GM18507 (cell line): ENCODE data around the gene PLB1.

ENCODE experiments used
- DNase-seq: peaks from one replicate; pipeline ENCODE4 v3.0.0; 2011; ENCODE audit warnings: low read depth; ENCODE audit not compliant: insufficient read length; ENCODE audit errors: extremely low spot score
- FAIRE-seq: peaks from 2 replicates; lab custom pipeline; 2011; peaks lifted over from hg19 to GRCh38; lab: Jason Lieb, UNC

PLB1 gene

GRCh38 chr2:28619213-28620196 is 123.6 kb downstream of the PLB1 start:
- no peak for DNase-seq
- no peak for FAIRE-seq

- DNase-seq (no peak), FAIRE-seq (no peak)
Observed at GRCh38 chr2:28620291-28620793, 124.5 kb downstream of the PLB1 start.

DNA sequence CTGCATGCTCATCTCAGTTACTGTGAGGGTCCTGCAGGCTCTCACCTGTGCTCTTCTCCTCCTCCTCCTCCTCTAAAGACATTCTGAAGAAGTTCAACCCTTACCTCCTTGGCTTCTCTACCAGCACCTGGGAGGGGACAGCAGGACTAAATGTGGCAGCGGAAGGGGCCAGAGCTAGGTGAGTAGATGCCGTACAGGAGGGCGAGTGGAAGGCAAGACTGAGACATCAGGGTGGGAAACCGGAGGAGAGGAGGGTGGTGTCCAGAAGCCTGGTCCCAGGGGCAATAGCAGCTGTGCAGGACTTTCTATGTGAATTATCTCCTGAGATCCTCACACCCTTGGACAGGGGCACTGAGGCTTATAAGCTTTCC is 124.9 kb downstream of the PLB1 start:
- no peak for FAIRE-seq
- DNase-seq, result no peak

DNA sequence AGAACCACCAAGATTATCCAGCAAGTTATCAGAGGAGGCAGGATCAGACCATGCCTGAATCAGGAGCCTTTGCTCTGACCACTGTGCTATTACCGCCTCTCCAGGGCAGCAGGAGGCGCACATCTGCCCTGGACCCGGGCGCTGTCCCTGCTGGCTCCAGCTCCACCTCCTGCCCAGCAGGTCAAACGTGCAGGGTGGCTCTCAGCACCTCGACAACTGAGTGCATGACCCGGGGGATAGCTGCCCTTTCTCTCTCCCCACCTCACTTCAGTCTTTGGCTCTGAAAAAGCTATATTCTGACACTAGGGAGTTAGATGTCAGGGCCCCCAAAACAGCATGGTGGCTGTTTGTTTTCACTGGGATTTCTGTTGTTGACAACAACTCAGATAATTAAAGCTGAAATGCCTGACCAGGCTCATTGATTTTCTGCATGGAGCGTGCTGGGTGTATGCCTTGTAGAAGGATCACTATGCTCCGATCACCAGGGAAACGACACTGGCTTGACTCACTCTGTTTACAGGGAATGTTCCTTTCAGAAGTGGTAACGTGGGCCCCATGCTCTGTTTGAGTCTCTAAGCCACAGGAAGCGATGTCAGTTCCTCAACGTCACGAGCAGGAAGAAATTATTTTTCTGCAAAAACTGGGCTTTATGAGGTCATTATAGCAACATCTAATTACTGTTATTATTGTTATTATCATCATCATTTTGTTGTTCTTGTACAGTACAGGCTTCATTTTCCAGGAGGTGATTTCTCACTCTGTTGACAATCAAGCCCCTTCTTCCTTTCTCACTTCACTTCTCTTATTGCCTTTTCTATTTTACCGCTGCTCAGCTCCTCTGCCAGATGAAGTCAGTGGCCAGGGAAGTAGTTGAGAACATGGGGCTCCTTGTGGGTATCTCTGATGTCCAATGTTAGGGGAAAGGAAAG is 125.6 kb downstream of the PLB1 start:
- no peak for DNase-seq
- FAIRE-seq, result peak; percentile 21

DNA sequence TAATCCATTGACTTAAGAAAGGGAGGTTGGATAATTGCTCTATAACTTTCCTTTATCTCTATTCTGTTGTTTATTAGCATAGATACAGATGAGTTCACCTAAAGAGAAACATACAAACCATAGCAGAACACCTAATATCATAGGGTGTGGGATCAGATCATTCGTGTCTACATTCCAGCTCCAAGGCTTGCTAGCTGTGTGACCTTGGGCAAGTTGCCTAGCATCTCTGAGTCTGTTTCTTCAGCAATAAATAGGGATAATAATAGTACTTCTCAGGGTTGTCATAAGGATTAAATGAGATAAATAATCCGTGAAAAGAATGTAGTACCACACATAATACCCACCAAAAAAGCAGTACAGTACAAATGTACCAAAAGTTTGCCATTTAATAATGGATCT is 126.2 kb downstream of the PLB1 start:
- FAIRE-seq, result no peak
- no peak for DNase-seq

DNA sequence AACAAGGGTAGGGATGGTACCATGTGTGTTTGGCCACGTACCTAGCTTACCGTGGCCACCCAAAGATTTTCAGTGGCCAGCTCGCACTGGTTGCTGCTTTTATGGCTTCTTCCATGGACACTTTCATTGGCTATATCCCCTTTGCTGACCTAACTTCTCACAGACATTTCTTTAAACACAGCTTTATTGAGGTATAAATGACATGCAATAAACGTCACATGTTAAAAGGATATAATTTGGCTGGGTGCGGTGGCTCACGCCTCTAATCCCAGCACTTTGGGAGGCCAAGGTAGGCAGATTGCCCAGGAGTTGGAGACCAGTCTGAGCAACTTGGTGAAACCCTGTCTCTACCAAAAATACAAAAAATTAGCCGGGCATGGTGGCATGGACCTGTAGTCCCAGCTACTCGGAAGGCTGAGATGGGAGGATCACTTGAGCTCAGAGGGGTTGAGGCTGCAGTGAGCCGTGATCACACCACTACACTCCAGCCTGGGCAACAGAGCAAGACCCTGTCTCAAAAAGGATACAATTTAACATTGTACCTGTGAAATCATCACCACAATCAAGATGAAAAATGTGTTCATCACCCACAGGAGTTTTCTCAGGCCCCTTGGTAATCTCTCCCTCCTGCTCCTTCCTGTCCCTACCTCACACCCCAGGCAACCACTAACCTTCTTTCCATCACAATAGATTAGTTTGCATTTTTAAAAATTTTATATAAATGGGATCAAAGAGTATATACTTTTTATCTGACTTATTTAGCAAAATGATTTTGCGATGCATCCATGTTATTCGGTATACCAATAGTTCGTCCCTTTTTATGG is 127.9 kb downstream of the PLB1 start:
- FAIRE-seq (no peak), DNase-seq (no peak)

DNA sequence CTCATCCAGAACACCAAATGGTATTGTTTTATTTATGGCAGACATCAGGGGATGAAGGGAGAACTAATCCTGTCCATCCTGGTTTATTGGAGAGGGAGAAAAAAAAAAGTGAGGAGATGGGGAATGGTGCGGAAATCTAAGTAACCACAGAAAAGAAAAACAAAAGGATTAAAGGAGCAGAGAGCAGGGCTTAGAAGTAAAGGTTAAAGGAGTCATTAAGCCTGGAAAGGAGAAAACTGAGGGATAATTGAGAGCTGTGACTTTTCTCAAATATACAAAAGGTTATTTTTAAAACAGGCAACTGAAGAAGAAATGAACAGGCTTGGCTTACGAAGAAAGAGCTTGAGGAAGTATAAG is 128.6 kb downstream of the PLB1 start:
- FAIRE-seq (no peak), DNase-seq (no peak)

DNA sequence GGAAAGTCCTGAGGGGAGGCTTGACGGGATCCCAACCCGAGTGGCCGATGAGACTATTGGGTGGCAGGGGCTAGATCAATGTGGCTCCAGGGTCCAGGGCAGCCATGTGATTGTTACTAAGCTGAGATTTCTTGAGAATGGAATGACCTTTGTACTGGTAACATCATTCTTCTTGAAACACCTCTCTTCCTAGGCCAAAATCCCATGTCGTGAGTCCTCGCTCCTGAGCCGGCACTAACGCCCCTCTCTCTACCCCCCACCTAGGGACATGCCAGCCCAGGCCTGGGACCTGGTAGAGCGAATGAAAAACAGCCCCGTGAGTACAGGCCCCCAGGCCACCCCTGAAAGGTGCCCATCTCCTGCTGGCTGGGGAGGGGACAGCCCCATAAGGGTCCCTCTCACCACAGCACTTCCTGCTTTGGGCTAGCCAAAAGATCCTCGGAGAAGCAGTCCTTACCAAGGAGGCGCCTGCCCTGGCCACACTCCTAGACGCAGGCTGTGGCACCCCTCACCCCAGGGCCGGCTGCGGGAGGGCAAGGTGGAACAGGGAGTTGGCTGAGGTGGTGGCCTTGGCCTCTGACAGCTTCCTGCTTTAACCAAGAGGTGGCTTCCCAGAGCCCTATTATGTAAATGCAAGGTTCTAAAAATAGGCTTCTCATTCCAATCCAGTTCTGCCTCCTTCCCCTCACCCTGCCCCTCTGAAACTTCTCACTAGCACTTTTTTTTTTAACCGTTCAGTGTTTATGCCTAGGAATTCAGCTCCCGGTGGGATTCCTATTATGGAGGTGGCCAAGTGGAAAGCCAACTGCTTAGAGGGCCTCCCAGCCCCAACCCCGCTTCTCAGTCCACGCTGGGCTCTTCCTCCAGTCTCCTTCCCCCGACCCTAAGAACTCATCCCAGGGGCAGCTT is 129.2 kb downstream of the PLB1 start:
- FAIRE-seq, result peak; percentile 21

GRCh38 chr2:28626376-28626775 is 130.5 kb downstream of the PLB1 start:
- DNase-seq, result no peak
- FAIRE-seq, result no peak

More for the DNA sequence above, 129.2 kb downstream of the PLB1 start:
- no peak for DNase-seq

GRCh38 chr2:28626891-28627421 is 131.1 kb downstream of the PLB1 start:
- no peak for DNase-seq
- FAIRE-seq, result no peak

DNA sequence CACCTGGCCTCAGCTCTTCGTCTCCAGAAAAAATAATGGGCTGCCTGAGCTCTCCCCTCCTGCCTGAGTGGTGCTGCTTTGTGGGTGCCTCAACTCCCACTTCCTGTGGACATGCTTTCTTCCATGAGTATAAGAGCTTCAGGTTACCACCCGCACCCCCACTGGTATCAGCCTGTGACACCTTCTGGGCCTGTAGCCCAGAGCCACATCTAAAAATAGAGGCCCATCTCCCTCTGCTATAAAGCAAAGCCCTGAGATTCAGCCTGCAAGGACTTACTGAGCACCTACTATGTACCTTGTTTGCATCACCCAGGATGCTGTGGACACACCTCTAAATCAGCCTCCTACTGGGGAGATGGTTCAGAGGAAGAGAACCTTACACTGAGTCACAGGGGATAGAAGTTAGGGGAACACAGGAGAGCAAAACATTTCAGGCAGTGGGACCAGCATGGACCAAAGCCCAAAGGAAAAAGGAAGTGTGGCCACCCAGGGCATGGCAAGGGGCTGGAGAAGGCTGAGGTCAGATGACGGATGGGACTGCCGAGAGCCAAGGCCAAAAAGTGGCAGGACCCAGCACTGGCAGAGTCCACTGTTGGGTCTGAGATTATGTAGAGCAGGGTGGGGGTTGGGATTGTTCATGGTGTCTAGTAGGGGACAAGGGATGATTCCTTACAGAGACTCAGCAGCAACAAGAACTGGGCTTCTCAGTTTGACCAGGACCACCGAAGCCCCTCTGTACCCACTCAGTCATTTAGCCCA is 132.0 kb downstream of the PLB1 start:
- FAIRE-seq, result no peak

GRCh38 chr2:28628506-28628905 is 132.6 kb downstream of the PLB1 start:
- FAIRE-seq (no peak), DNase-seq (no peak)

More for the DNA sequence above, 132.0 kb downstream of the PLB1 start:
- no peak for DNase-seq

DNA sequence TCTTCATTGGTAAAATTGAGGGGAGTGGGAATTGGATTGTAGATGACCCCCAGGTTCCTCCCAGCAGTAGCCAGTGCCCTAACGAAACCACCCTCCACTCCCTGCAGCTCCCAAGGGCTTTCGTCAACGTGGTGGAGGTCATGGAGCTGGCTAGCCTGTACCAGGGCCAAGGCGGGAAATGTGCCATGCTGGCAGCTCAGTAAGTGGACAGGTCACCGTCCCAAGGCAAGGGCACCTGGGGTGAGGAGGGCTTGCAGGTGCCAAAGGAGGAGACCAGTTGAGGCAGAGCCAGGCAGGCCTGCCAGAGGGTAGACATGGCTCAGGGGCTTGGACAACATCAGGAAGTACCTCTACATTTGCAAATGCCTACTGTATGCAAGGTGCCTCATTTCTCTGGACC is 133.1 kb downstream of the PLB1 start:
- no peak for DNase-seq
- no peak for FAIRE-seq

DNA sequence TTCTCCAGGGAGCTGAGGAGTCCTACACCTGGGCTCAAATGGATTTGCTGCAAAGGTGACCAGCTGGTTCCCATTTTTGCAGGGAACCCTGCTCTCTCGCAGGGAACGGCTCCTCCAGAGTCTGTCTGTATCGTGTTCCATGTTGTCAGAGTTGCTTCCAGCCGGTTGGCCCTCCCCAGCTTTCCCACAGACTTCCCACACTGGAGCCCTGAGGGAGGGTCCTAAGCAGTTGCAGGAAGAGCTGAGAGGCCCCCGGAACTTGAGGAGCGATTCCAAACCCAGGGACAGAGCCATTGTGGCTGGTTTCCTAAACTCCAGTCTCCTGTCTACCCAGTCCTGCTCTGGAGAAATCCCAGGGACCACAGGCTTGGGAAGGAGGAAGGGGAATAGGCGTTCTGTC is 134.1 kb downstream of the PLB1 start:
- DNase-seq, result no peak
- FAIRE-seq, result no peak

GRCh38 chr2:28630341-28630740 is 134.5 kb downstream of the PLB1 start:
- DNase-seq, result no peak
- FAIRE-seq, result no peak

DNA sequence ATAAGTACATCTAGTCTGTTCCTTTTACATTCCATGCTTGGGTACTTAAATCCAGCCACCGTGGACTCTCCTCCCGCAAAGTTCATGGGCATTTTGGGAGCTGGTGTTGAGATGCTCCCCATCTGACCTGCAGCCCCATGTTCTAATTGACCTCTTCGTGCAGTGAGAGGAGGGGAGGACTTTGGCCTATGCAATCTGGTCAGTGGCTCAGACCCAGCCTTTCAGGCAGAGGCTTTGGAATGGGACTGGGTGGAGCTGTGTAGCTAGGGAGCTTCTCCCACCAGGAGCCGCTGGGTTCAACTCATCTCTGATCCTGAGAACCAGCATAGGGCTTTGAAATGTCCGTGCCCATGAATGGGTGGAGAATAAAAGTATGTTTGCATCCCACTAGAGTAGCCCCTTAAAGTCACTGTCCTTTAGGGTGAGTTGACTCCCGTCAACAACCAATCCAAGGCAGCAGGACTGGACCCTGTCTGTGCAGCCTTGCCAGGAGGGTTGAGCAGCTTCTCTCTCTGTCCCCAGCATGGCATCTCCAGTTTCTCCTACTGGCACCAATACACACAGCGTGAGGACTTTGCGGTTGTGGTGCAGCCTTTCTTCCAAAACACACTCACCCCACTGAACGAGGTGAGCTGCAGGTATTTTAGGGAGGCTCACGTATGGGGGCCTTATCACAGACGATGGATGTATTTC is 135.8 kb downstream of the PLB1 start:
- DNase-seq, result no peak
- no peak for FAIRE-seq

DNA sequence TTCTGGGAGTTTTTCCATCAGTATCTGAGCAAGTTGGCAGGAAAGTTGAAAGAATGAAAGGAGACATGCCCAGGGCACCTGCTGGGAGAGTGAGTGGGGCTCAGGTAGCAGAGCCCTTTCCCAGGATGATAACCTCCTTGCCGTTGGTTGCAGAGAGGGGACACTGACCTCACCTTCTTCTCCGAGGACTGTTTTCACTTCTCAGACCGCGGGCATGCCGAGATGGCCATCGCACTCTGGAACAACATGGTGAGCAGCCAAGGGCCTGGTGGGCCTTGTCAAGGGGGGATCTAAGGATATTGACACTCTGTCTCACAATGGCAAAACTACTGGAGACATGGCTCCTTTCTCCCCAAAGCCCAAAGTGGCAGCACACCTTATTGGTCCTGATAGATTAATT is 136.9 kb downstream of the PLB1 start:
- DNase-seq, result no peak
- FAIRE-seq, result no peak
